ENCODE results near the gene SLC30A9. TPM values are rescaled to one million over a fixed set of nuclear protein-coding genes. Genes with fewer than 3 reads are reported as not detected.

The SLC30A9 gene
- total RNA-seq, 1 donor from 2014 or later, result 36.0 TPM

Other genes starting within 250 kb of the SLC30A9 start
- not detected for gene PHOX2B, start 241.8 kb upstream of the SLC30A9 start, total RNA-seq
- 34.4 TPM for gene TMEM33, start 55.1 kb upstream of the SLC30A9 start, total RNA-seq
- gene DCAF4L1, start 8.8 kb upstream of the SLC30A9 start, total RNA-seq, result 0.20 TPM
- under 0.01 TPM for gene BEND4, start 162.1 kb downstream of the SLC30A9 start, total RNA-seq